Measurements from ENCODE around the gene ZNF558. TPM values are rescaled to one million over a fixed set of nuclear protein-coding genes. Genes with fewer than 3 reads are reported as not detected.
A peak's percentile ranks its signal among the peaks of the same experiment; 100 is the strongest.

ZNF558 gene
- total RNA-seq, 4 donors from 2014 or later: 36.3 to 52.8 (median 43.4) TPM

GRCh38 chr19:8835877-8836276 is 3.8 kb upstream of the ZNF558 start:
- no peaks in the 10 kb centered on the region for H3K9me3 ChIP-seq
- no peak for TF ChIP-seq EP300 (IDR thresholded peaks at IDR 0.05)
- 97% methylated on average over 3 of the region's 3 CpGs for WGBS, 2 donors
- H3K27ac ChIP-seq: no peak overlapping the region
- peaks cover 0 to 12% (median 7%) of the 10 kb centered on the region in 4 donors for H3K4me1 ChIP-seq
- no peak overlapping the region for H3K4me3 ChIP-seq
- no peak for DNase-seq (ENCODE audit: low spot score in 2 of 2)
- no peaks in the 10 kb centered on the region for H3K27me3 ChIP-seq
- H3K36me3 ChIP-seq: no peaks in the 10 kb centered on the region

GRCh38 chr19:8835446-8835845 is 3.3 kb upstream of the ZNF558 start:
- no peak overlapping the region for H3K4me3 ChIP-seq
- 69 to 74% methylated on average over 2 of the region's 2 CpGs for WGBS, 2 donors

GRCh38 chr19:8831832-8832131 is 322 bp downstream of the ZNF558 start:
- Histone ChIP-seq H3K4me3 (peak overlapping the region; percentile 73 to 97 (median 86)), H3K4me1 (peaks cover 0 to 16% (median 8%) of the 10 kb centered on the region in 4 donors), H3K9me3 (no peaks in the 10 kb centered on the region), H3K27me3 (no peaks in the 10 kb centered on the region), H3K27ac (peak overlapping the region; percentile 89 to 95 (median 92)), H3K36me3 (peaks cover 0 to 38% (median 0%) of the 10 kb centered on the region in 3 donors)
- TF ChIP-seq EP300 (IDR thresholded peaks at IDR 0.05) (no peak), POLR2A (IDR thresholded peaks at IDR 0.05) (no peak), CTCF (IDR thresholded peaks at IDR 0.05) (no peak)
- 0 to 2% methylated on average over 12 to 15 of the region's 16 CpGs for whole genome bisulfite sequencing, 2 donors
- DNase-seq (ENCODE audit: low spot score in 2 of 2): no peak

More at GRCh38 chr19:8835446-8835845, 3.3 kb upstream of the ZNF558 start:
- Histone ChIP-seq H3K27ac (no peak overlapping the region), H3K27me3 (no peaks in the 10 kb centered on the region), H3K36me3 (peaks cover 0 to 2% (median 0%) of the 10 kb centered on the region in 3 donors), H3K4me1 (peaks cover 0 to 16% (median 8%) of the 10 kb centered on the region in 4 donors), H3K9me3 (no peaks in the 10 kb centered on the region)
- no peak for DNase-seq (ENCODE audit: low spot score in 2 of 2)
- TF ChIP-seq POLR2A (IDR thresholded peaks at IDR 0.05) (no peak), EP300 (IDR thresholded peaks at IDR 0.05) (no peak), CTCF (IDR thresholded peaks at IDR 0.05) (no peak)

GRCh38 chr19:8831373-8831772 is 731 bp downstream of the ZNF558 start:
- Histone ChIP-seq H3K9me3 (no peaks in the 10 kb centered on the region), H3K4me3 (peak overlapping the region; percentile 73 to 97 (median 86)), H3K4me1 (peaks cover 0 to 16% (median 8%) of the 10 kb centered on the region in 4 donors), H3K27ac (peak overlapping the region; percentile 89 to 95 (median 92)), H3K27me3 (no peaks in the 10 kb centered on the region), H3K36me3 (peaks cover 0 to 42% (median 2%) of the 10 kb centered on the region in 3 donors)
- DNase-seq (ENCODE audit: low spot score in 2 of 2): no peak
- 48 to 57% methylated on average over 6 of the region's 6 CpGs for WGBS, 2 donors
- no peak for TF ChIP-seq EP300 (IDR thresholded peaks at IDR 0.05)
- no peak for TF ChIP-seq POLR2A (IDR thresholded peaks at IDR 0.05)
- no peak for TF ChIP-seq CTCF (IDR thresholded peaks at IDR 0.05)

GRCh38 chr19:8827277-8827676 is 4.8 kb downstream of the ZNF558 start:
- no peak overlapping the region for H3K4me3 ChIP-seq
- peaks cover 7 to 83% (median 24%) of the 10 kb centered on the region in 3 donors for H3K36me3 ChIP-seq
- H3K27ac ChIP-seq: no peak overlapping the region
- H3K9me3 ChIP-seq: peaks cover 0 to 8% (median 0%) of the 10 kb centered on the region in 4 donors
- no peak for DNase-seq (ENCODE audit: low spot score in 2 of 2)
- TF ChIP-seq CTCF (IDR thresholded peaks at IDR 0.05) (no peak), EP300 (IDR thresholded peaks at IDR 0.05) (no peak), POLR2A (IDR thresholded peaks at IDR 0.05) (no peak)
- peaks cover 0 to 12% (median 8%) of the 10 kb centered on the region in 4 donors for H3K4me1 ChIP-seq
- H3K27me3 ChIP-seq: no peaks in the 10 kb centered on the region

GRCh38 chr19:8826371-8826770 is 5.7 kb downstream of the ZNF558 start:
- Histone ChIP-seq H3K4me1 (peaks cover 0 to 9% (median 6%) of the 10 kb centered on the region in 4 donors), H3K4me3 (no peak overlapping the region), H3K36me3 (peaks cover 10 to 92% (median 34%) of the 10 kb centered on the region in 3 donors), H3K27me3 (no peaks in the 10 kb centered on the region), H3K9me3 (peaks cover 0 to 15% (median 0%) of the 10 kb centered on the region in 4 donors), H3K27ac (no peak overlapping the region)
- TF ChIP-seq CTCF (IDR thresholded peaks at IDR 0.05) (no peak), POLR2A (IDR thresholded peaks at IDR 0.05) (no peak), EP300 (IDR thresholded peaks at IDR 0.05) (no peak)
- 93 to 98% methylated on average over 5 of the region's 5 CpGs for WGBS, 2 donors
- DNase-seq (ENCODE audit: low spot score in 2 of 2): no peak

Data from tibial nerve (tissue), 4 donors.